WTC11 (cell line): ENCODE results near the gene SOX4. TPM values are rescaled to one million over a fixed set of nuclear protein-coding genes. Genes with fewer than 3 reads are reported as not detected.

Experiments
- ATAC-seq: fragments of 200-7000 bp; cut with Tn5 transposase; 2 replicates; pipeline ENCODE4 v1.10.0; 2021; ENCODE audit warnings: mild to moderate bottlenecking, moderate library complexity
- CTCF ChIA-PET: fragments of 300-600 bp; sonication (Branson Sonifier 250); formaldehyde crosslinking; loops from one replicate; lab custom pipeline; 2021; ENCODE audit warnings: antibody characterized with exemption; lab: Charles Lee
- POLR2A ChIA-PET: fragments of 350-600 bp; sonication (Branson Sonifier 250); formaldehyde crosslinking; loops from one replicate; lab custom pipeline; 2021; ENCODE audit warnings: antibody characterized with exemption; lab: Charles Lee
- DNase-seq: peaks from one replicate; pipeline ENCODE4 v3.0.0; 2021; ENCODE audit warnings: low spot score
- H3K27ac Mint-ChIP-seq: 2 replicates; pipeline ENCODE4 v1.8.0; 2021; ENCODE audit warnings: mixed read lengths
- H3K27me3 Mint-ChIP-seq: 2 replicates; pipeline ENCODE4 v1.8.0; 2021; ENCODE audit warnings: low read depth, mild to moderate bottlenecking, moderate library complexity, mixed read lengths
- H3K36me3 Mint-ChIP-seq: 2 replicates; pipeline ENCODE4 v1.8.0; 2021; ENCODE audit warnings: mixed read lengths
- H3K4me1 Mint-ChIP-seq: 2 replicates; pipeline ENCODE4 v1.8.0; 2022; ENCODE audit warnings: mixed read lengths
- H3K4me3 Mint-ChIP-seq: 2 replicates; pipeline ENCODE4 v1.8.0; 2021; ENCODE audit warnings: mild to moderate bottlenecking, moderate library complexity, mixed read lengths
- H3K9me3 Mint-ChIP-seq: 2 replicates; pipeline ENCODE4 v1.8.0; 2021; ENCODE audit warnings: mixed read lengths
- ATF6 ChIP-seq: sonication (generic); formaldehyde crosslinking; IDR thresholded peaks from 2 replicates; pipeline ENCODE4 v1.8.1; 2023; ENCODE audit warnings: mild to moderate bottlenecking, missing genetic modification reagents
- CBFB ChIP-seq: sonication (generic); formaldehyde crosslinking; IDR thresholded peaks from 2 replicates; pipeline ENCODE4 v1.8.1; 2022; ENCODE audit warnings: mild to moderate bottlenecking, low read depth, missing genetic modification reagents
- E2F1 ChIP-seq: sonication (generic); formaldehyde crosslinking; IDR thresholded peaks from 2 replicates; pipeline ENCODE4 v1.8.0; 2022; ENCODE audit warnings: mild to moderate bottlenecking, missing genetic modification reagents
- EMX1 ChIP-seq: fragments of 250-450 bp; sonication (Bioruptor Pico); IDR thresholded peaks from 2 replicates; pipeline ENCODE4 v1.8.0; 2021; ENCODE audit warnings: mild to moderate bottlenecking
- ETV6 ChIP-seq: sonication (generic); formaldehyde crosslinking; IDR thresholded peaks from 2 replicates; pipeline ENCODE4 v1.8.1; 2022; ENCODE audit warnings: mild to moderate bottlenecking, missing genetic modification reagents
- FOXP1 ChIP-seq: sonication (generic); formaldehyde crosslinking; IDR thresholded peaks from 2 replicates; pipeline ENCODE4 v1.8.0; 2022; ENCODE audit warnings: missing genetic modification reagents, mild to moderate bottlenecking, moderate library complexity, borderline replicate concordance
- GABPB1 ChIP-seq: sonication (generic); formaldehyde crosslinking; IDR thresholded peaks from 2 replicates; pipeline ENCODE4 v1.8.1; 2023; ENCODE audit warnings: mild to moderate bottlenecking, missing genetic modification reagents
- GRHL2 ChIP-seq: fragments of 250-450 bp; sonication (Bioruptor Pico); IDR thresholded peaks from 2 replicates; pipeline ENCODE4 v1.8.0; 2022; ENCODE audit warnings: mild to moderate bottlenecking, moderate library complexity; ENCODE audit not compliant: insufficient replicate concordance, severe bottlenecking
- IRF2 ChIP-seq: sonication (generic); formaldehyde crosslinking; IDR thresholded peaks from 2 replicates; pipeline ENCODE4 v1.8.0; 2022; ENCODE audit warnings: low read depth, missing genetic modification reagents, borderline replicate concordance
- JAZF1 ChIP-seq: fragments of 250-450 bp; sonication (Bioruptor Pico); IDR thresholded peaks from 2 replicates; pipeline ENCODE4 v1.9.0; 2021; ENCODE audit warnings: moderate library complexity, mild to moderate bottlenecking, inconsistent platforms
- MAX ChIP-seq: sonication (generic); formaldehyde crosslinking; IDR thresholded peaks from 2 replicates; pipeline ENCODE4 v1.8.0; 2022; ENCODE audit warnings: mild to moderate bottlenecking, missing genetic modification reagents
- OVOL2 ChIP-seq: fragments of 250-450 bp; sonication (Bioruptor Pico); IDR thresholded peaks from 2 replicates; pipeline ENCODE4 v1.9.0; 2021; ENCODE audit warnings: mild to moderate bottlenecking, borderline replicate concordance
- PRRX2 ChIP-seq: fragments of 250-450 bp; sonication (Bioruptor Pico); IDR thresholded peaks from 2 replicates; pipeline ENCODE4 v1.8.0; 2021; ENCODE audit warnings: mild to moderate bottlenecking
- RELA ChIP-seq: sonication (generic); formaldehyde crosslinking; IDR thresholded peaks from 2 replicates; pipeline ENCODE4 v1.8.1; 2022; ENCODE audit warnings: missing genetic modification reagents, mild to moderate bottlenecking, borderline replicate concordance
- RORB ChIP-seq: fragments of 250-450 bp; sonication (Bioruptor Pico); IDR thresholded peaks from 2 replicates; pipeline ENCODE4 v1.9.0; 2021; ENCODE audit warnings: mild to moderate bottlenecking
- STAT6 ChIP-seq: sonication (generic); formaldehyde crosslinking; conservative IDR thresholded peaks from 2 replicates; pipeline ENCODE4 v1.8.1; 2023; ENCODE audit warnings: mild to moderate bottlenecking, low read depth, missing genetic modification reagents, moderate library complexity
- TEAD1 ChIP-seq: sonication (generic); formaldehyde crosslinking; IDR thresholded peaks from 2 replicates; pipeline ENCODE4 v1.8.0; 2022; ENCODE audit warnings: mild to moderate bottlenecking, missing genetic modification reagents
- USF2 ChIP-seq: sonication (generic); formaldehyde crosslinking; IDR thresholded peaks from 2 replicates; pipeline ENCODE4 v1.8.1; 2023; ENCODE audit warnings: mild to moderate bottlenecking, missing genetic modification reagents, moderate library complexity
- ZNF396 ChIP-seq: fragments of 250-450 bp; sonication (Bioruptor Pico); IDR thresholded peaks from 2 replicates; pipeline ENCODE4 v1.8.0; 2021; ENCODE audit warnings: mild to moderate bottlenecking, moderate library complexity, borderline replicate concordance
- ZNF512 ChIP-seq: sonication (generic); formaldehyde crosslinking; IDR thresholded peaks from 2 replicates; pipeline ENCODE4 v1.8.1; 2022; ENCODE audit warnings: missing genetic modification reagents, borderline replicate concordance
- total RNA-seq: library from RNA; stranded (reverse); gene quantifications from 3 replicates; pipeline ENCODE4 v1.2.3, GENCODE V29; 2021

The SOX4 gene
- total RNA-seq, 1 experiment from 2014 or later, result 182 TPM

GRCh38 chr6:21610341-21610740, 16.8 kb downstream of the SOX4 start (continued):
- no peak for TF ChIP-seq USF2
- no peak for TF ChIP-seq CBFB (CRISPR knock-in tag)

- TF ChIP-seq TEAD1 (no peak), MAX (no peak), JAZF1 (CRISPR knock-in tag) (no peak), ZNF512 (CRISPR knock-in tag) (no peak), ETV6 (CRISPR knock-in tag) (no peak), GRHL2 (CRISPR knock-in tag) (no peak), PRRX2 (CRISPR knock-in tag) (no peak), ZNF396 (CRISPR knock-in tag) (no peak), GABPB1 (CRISPR knock-in tag) (no peak), STAT6 (CRISPR knock-in tag) (no peak), USF2 (no peak), E2F1 (CRISPR knock-in tag) (no peak), OVOL2 (CRISPR knock-in tag) (no peak), RELA (no peak), CBFB (CRISPR knock-in tag) (no peak), IRF2 (CRISPR knock-in tag) (no peak), FOXP1 (CRISPR knock-in tag) (no peak), EMX1 (CRISPR knock-in tag) (no peak), RORB (CRISPR knock-in tag) (no peak), ATF6 (CRISPR knock-in tag) (no peak)
- POLR2A ChIA-PET, result no interaction called here
- Mint-ChIP-seq H3K27ac (no peak overlapping the region), H3K4me1 (peaks cover 35% of the 10 kb centered on the region), H3K27me3 (no peaks in the 10 kb centered on the region), H3K9me3 (peaks cover 8% of the 10 kb centered on the region), H3K36me3 (peaks cover 4% of the 10 kb centered on the region; the same call in 1 of the 2 replicates), H3K4me3 (no peak overlapping the region)
- CTCF ChIA-PET, result no interaction called here
- ATAC-seq (no peak), DNase-seq (no peak)
Measured at GRCh38 chr6:21611485-21611884, 17.9 kb downstream of the SOX4 start.
